ENCODE results near the gene DHX34.

DNA sequence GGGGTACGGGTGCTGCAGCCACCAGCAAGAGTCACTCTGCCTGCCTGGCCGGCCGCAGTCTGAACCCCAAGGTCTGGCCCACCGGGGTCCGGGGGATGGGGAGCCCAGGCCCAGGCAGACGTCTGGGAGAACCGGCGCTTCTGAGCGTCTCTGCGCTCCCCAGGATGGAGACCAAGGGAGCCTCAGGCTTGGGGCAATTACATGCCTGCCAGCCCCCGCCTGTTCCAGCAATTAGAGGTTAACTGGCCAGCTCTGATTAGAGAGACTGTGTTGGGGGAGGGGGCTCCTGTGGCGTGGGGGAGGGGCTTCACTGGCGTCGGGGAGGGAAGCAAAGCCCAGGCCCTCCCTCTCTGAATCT is 58.3 kb downstream of the DHX34 start:
- TF ChIP-seq ZNF274 (IDR thresholded peaks at IDR 0.05; ENCODE audit: low read depth, low read length), result no peak
- no peak for TF ChIP-seq YY1 (IDR thresholded peaks at IDR 0.05; ENCODE audit: insufficient read depth, insufficient read length)

Data from NT2/D1 (cell line).